MM.1S (cell line): ENCODE measurements around the gene GAS7.

ENCODE experiments used
- DNase-seq: peaks from one replicate; pipeline ENCODE4 v3.0.0-alpha.2; 2015
- H2AFZ ChIP-seq: fragments of 300-600 bp; sonication (generic); 2 replicates; pipeline ENCODE4 v1.6.0; 2016; ENCODE audit warnings: antibody characterized with exemption, low read length
- H3F3A ChIP-seq: fragments of 300-600 bp; sonication (generic); 2 replicates; pipeline ENCODE4 v1.6.1; 2016; ENCODE audit warnings: mild to moderate bottlenecking, antibody characterized with exemption, low read length, moderate library complexity, mixed read lengths; ENCODE audit not compliant: insufficient read depth
- H3K27ac ChIP-seq: fragments of 300-600 bp; sonication (generic); 2 replicates; pipeline ENCODE4 v1.5.1; 2016; ENCODE audit warnings: mild to moderate bottlenecking, low read length
- H3K27me3 ChIP-seq: fragments of 300-600 bp; sonication (generic); replicated peaks from 2 replicates; pipeline ENCODE4 v1.6.0; 2016; ENCODE audit warnings: low read length; ENCODE audit not compliant: insufficient read depth
- H3K36me3 ChIP-seq: fragments of 300-600 bp; sonication (generic); replicated peaks from 2 replicates; pipeline ENCODE4 v1.6.1; 2016; ENCODE audit warnings: mild to moderate bottlenecking, low read length, mixed read lengths; ENCODE audit not compliant: insufficient read depth
- H3K4me1 ChIP-seq: fragments of 300-600 bp; sonication (generic); 2 replicates; pipeline ENCODE4 v1.6.1; 2016; ENCODE audit warnings: low read length, mixed read lengths
- H3K4me2 ChIP-seq: fragments of 300-600 bp; sonication (generic); 2 replicates; pipeline ENCODE4 v1.6.0; 2016; ENCODE audit warnings: low read depth, low read length
- H3K4me3 ChIP-seq: fragments of 300-600 bp; sonication (generic); 2 replicates; pipeline ENCODE4 v1.5.1; 2016; ENCODE audit warnings: low read length, mixed read lengths
- H3K79me2 ChIP-seq: fragments of 300-600 bp; sonication (generic); 2 replicates; pipeline ENCODE4 v1.6.1; 2016; ENCODE audit warnings: mixed run types, low read length, mixed read lengths
- H3K9ac ChIP-seq: fragments of 300-600 bp; sonication (generic); 2 replicates; pipeline ENCODE4 v1.6.1; 2016; ENCODE audit warnings: low read length, mixed read lengths
- H3K9me2 ChIP-seq: fragments of 300-600 bp; sonication (generic); replicated peaks from 2 replicates; pipeline ENCODE4 v1.6.1; 2016; ENCODE audit warnings: mild to moderate bottlenecking, low read length, mixed read lengths; ENCODE audit not compliant: insufficient read depth
- H3K9me3 ChIP-seq: fragments of 300-600 bp; sonication (generic); replicated peaks from 2 replicates; pipeline ENCODE4 v1.6.1; 2016; ENCODE audit warnings: mild to moderate bottlenecking, low read length, mixed read lengths; ENCODE audit not compliant: insufficient read depth
- H4K20me1 ChIP-seq: fragments of 300-600 bp; sonication (generic); 2 replicates; pipeline ENCODE4 v1.6.1; 2016; ENCODE audit warnings: mild to moderate bottlenecking, low read length, moderate library complexity, mixed read lengths; ENCODE audit not compliant: insufficient read depth
- CTCF ChIP-seq: fragments of 300-600 bp; sonication (generic); IDR thresholded peaks from 2 replicates; pipeline ENCODE4 v1.5.1; 2016; ENCODE audit warnings: antibody characterized with exemption, low read length, mixed read lengths
- EZH2 ChIP-seq: fragments of 300-600 bp; sonication (generic); optimal IDR thresholded peaks from 2 replicates; pipeline ENCODE3; 2017; ENCODE audit warnings: low read depth, mild to moderate bottlenecking, antibody characterized with exemption, low read length, mixed read lengths
- EZH2phosphoT487 ChIP-seq: fragments of 300-600 bp; sonication (generic); IDR thresholded peaks from 2 replicates; pipeline ENCODE4 v1.6.1; 2018; ENCODE audit warnings: antibody characterized with exemption, low read length

GAS7 gene

GRCh38 chr17:9977180-9977575 is 221.2 kb downstream of the GAS7 start:
- H3K79me2 ChIP-seq, result no peaks in the 10 kb centered on the region

GRCh38 chr17:9976283-9977179 is 221.9 kb downstream of the GAS7 start:
- no peak overlapping the region for H3K4me3 ChIP-seq
- no peaks in the 10 kb centered on the region for H3K27me3 ChIP-seq
- no peak for DNase-seq
- no peaks in the 10 kb centered on the region for H3F3A ChIP-seq
- TF ChIP-seq EZH2 (no peak), CTCF (no peak), EZH2phosphoT487 (no peak)
- no peak overlapping the region for H3K4me2 ChIP-seq
- H3K36me3 ChIP-seq, result no peaks in the 10 kb centered on the region
- H2AFZ ChIP-seq, result no peak overlapping the region
- H4K20me1 ChIP-seq, result no peaks in the 10 kb centered on the region
- H3K27ac ChIP-seq, result no peak overlapping the region
- H3K9ac ChIP-seq, result no peak overlapping the region
- no peaks in the 10 kb centered on the region for H3K79me2 ChIP-seq
- no peaks in the 10 kb centered on the region for H3K9me2 ChIP-seq
- no peaks in the 10 kb centered on the region for H3K9me3 ChIP-seq
- H3K4me1 ChIP-seq, result no peaks in the 10 kb centered on the region

More at GRCh38 chr17:9977180-9977575, 221.2 kb downstream of the GAS7 start:
- Histone ChIP-seq H4K20me1 (no peaks in the 10 kb centered on the region), H3K27me3 (no peaks in the 10 kb centered on the region), H3K4me1 (no peaks in the 10 kb centered on the region), H3K36me3 (no peaks in the 10 kb centered on the region), H3K4me3 (no peak overlapping the region), H3K9me2 (no peaks in the 10 kb centered on the region), H3F3A (no peaks in the 10 kb centered on the region), H3K9me3 (no peaks in the 10 kb centered on the region), H3K9ac (no peak overlapping the region), H2AFZ (no peak overlapping the region), H3K4me2 (no peak overlapping the region), H3K27ac (no peak overlapping the region)
- TF ChIP-seq CTCF (no peak), EZH2phosphoT487 (no peak), EZH2 (no peak)
- DNase-seq, result no peak

- no peaks in the 10 kb centered on the region for H4K20me1 ChIP-seq
- H3K4me3 ChIP-seq, result no peak overlapping the region
- no peak overlapping the region for H2AFZ ChIP-seq
- H3K9me2 ChIP-seq, result no peaks in the 10 kb centered on the region
- H3K9me3 ChIP-seq, result no peaks in the 10 kb centered on the region
- H3K4me2 ChIP-seq, result no peak overlapping the region
- H3K36me3 ChIP-seq, result no peaks in the 10 kb centered on the region
- H3K27ac ChIP-seq, result no peak overlapping the region
- no peaks in the 10 kb centered on the region for H3F3A ChIP-seq
- no peaks in the 10 kb centered on the region for H3K27me3 ChIP-seq
- DNase-seq, result no peak
- no peak overlapping the region for H3K9ac ChIP-seq
- no peaks in the 10 kb centered on the region for H3K4me1 ChIP-seq
- TF ChIP-seq EZH2, result no peak
- no peak for TF ChIP-seq CTCF
- no peak for TF ChIP-seq EZH2phosphoT487
- H3K79me2 ChIP-seq, result no peaks in the 10 kb centered on the region
Measured at GRCh38 chr17:9974448-9975381, 223.7 kb downstream of the GAS7 start.
